Liver (tissue), 9 donors: ENCODE measurements around the gene RBM15B. TPM values are rescaled to one million over a fixed set of nuclear protein-coding genes. Genes with fewer than 3 reads are reported as not detected.

ENCODE experiments used
- DNase-seq: peaks from one replicate; pipeline ENCODE4 v3.0.0-alpha.2; 2017; ENCODE audit warnings: low spot score
- H3K27ac ChIP-seq, 2 donors: one replicate each; pipeline ENCODE4 v1.7.0; 2013; ENCODE audit warnings: inconsistent platforms in 2 of 2, low read length in 2 of 2, control low read depth in 1 of 2, low read depth in 1 of 2, mild to moderate bottlenecking in 1 of 2
- H3K27me3 ChIP-seq, 4 donors: one replicate each; pipeline versions ENCODE4 v1.6.1 to v1.7.0; 2013; ENCODE audit warnings: low read length in 3 of 4, inconsistent platforms in 1 of 4, mild to moderate bottlenecking in 1 of 4, moderate library complexity in 1 of 4; ENCODE audit not compliant: control insufficient read depth in 4 of 4, insufficient read depth in 4 of 4
- H3K36me3 ChIP-seq, 4 donors: one replicate each; pipeline versions ENCODE4 v1.6.1 to v1.7.0; 2013; ENCODE audit warnings: low read length in 3 of 4, mild to moderate bottlenecking in 3 of 4, low read depth in 1 of 4, moderate library complexity in 1 of 4; ENCODE audit not compliant: control insufficient read depth in 4 of 4, insufficient read depth in 3 of 4
- H3K4me1 ChIP-seq, 4 donors: one replicate each; pipeline versions ENCODE4 v1.6.1 to v1.7.0; 2013; ENCODE audit warnings: low read length in 3 of 4, mild to moderate bottlenecking in 3 of 4, moderate library complexity in 1 of 4; ENCODE audit not compliant: control insufficient read depth in 4 of 4, insufficient read depth in 4 of 4
- H3K4me3 ChIP-seq, 3 donors: one replicate each; pipeline versions ENCODE4 v1.6.1 to v1.7.0; 2013; ENCODE audit warnings: low read length in 3 of 3, control low read depth in 1 of 3, low read depth in 1 of 3, mild to moderate bottlenecking in 1 of 3
- H3K9ac ChIP-seq, 2 donors: one replicate each; pipeline ENCODE4 v1.7.0; 2013; ENCODE audit warnings: low read length in 2 of 2, mild to moderate bottlenecking in 2 of 2, moderate library complexity in 2 of 2, control low read depth in 1 of 2, low read depth in 1 of 2
- H3K9me3 ChIP-seq, 4 donors: one replicate each; pipeline versions ENCODE4 v1.6.1 to v1.7.0; 2013; ENCODE audit warnings: low read length in 3 of 4; ENCODE audit not compliant: control insufficient read depth in 4 of 4
- EGR1 ChIP-seq, 2 donors: IDR thresholded peaks; 2 replicates each; pipeline ENCODE4 v1.6.1; 2016 to 2018; ENCODE audit warnings: antibody characterized with exemption in 2 of 2, low read depth in 2 of 2
- FOXA1 ChIP-seq: IDR thresholded peaks from 2 replicates; pipeline ENCODE4 v1.6.1; 2016; ENCODE audit warnings: antibody characterized with exemption
- FOXA2 ChIP-seq: IDR thresholded peaks from 2 replicates; pipeline ENCODE4 v1.6.1; 2016; ENCODE audit warnings: antibody characterized with exemption
- GABPA ChIP-seq, 2 donors: IDR thresholded peaks in 1 of 2; conservative IDR thresholded peaks in 1 of 2; 2 replicates each; pipeline ENCODE4 v1.6.1; 2016; ENCODE audit warnings: antibody characterized with exemption in 2 of 2, mild to moderate bottlenecking in 1 of 2, moderate library complexity in 1 of 2
- HNF4A ChIP-seq, 2 donors: conservative IDR thresholded peaks; 2 replicates each; pipeline ENCODE4 v1.6.1; 2016; ENCODE audit warnings: antibody characterized with exemption in 2 of 2, mild to moderate bottlenecking in 2 of 2
- HNF4G ChIP-seq: IDR thresholded peaks from 2 replicates; pipeline ENCODE4 v1.6.1; 2016; ENCODE audit warnings: antibody characterized with exemption
- NR2F2 ChIP-seq: IDR thresholded peaks from 2 replicates; pipeline ENCODE4 v1.6.1; 2016; ENCODE audit warnings: antibody characterized with exemption
- RXRA ChIP-seq, 2 donors: IDR thresholded peaks; 2 replicates each; pipeline ENCODE4 v1.6.1; 2017 to 2018; ENCODE audit warnings: antibody characterized with exemption in 2 of 2, mild to moderate bottlenecking in 1 of 2
- SP1 ChIP-seq: IDR thresholded peaks from 2 replicates; pipeline ENCODE4 v1.6.1; 2018; ENCODE audit warnings: antibody characterized with exemption, mild to moderate bottlenecking
- TAF1 ChIP-seq: conservative IDR thresholded peaks from 2 replicates; pipeline ENCODE4 v1.6.1; 2016; ENCODE audit warnings: antibody characterized with exemption, mild to moderate bottlenecking
- YY1 ChIP-seq: IDR thresholded peaks from 2 replicates; pipeline ENCODE4 v1.6.1; 2016; ENCODE audit warnings: antibody characterized with exemption, mild to moderate bottlenecking
- WGBS: extraction: QIAGEN DNeasy Blood & Tissue Kit; methylation state at CpG from one replicate; pipeline ENCODE4 v1.1.7; 2013; 5-methylcytosine and 5-hydroxymethylcytosine counted together
- polyA plus RNA-seq, 2 donors: library from polyadenylated mRNA; stranded (reverse) in 1 of 2; unstranded in 1 of 2; fragments of 200-250 nt in 1 of 2; fragments of >200 nt in 1 of 2; fragmentation: Nextera tagmentation in 1 of 2; extraction: Ambion mirVana in 1 of 2; gene quantifications; one replicate each; pipeline versions ENCODE4 v1.2.1 to v1.2.3, GENCODE V29; 2013 to 2015
- total RNA-seq, 2 donors: library from RNA; depleted of rRNA; stranded (reverse); fragments of >200 nt; gene quantifications; one replicate each; pipeline ENCODE4 v1.2.3, GENCODE V29; 2014
- TF ChIP-seq, protein P1 (sequence below): IDR thresholded peaks from 2 replicates; pipeline ENCODE4 v1.6.1; 2016; ENCODE audit warnings: antibody characterized with exemption
- TF ChIP-seq, protein P2 (sequence below): fragments of 150-350 bp; IDR thresholded peaks from 2 replicates; pipeline ENCODE4 v1.5.1; 2017; ENCODE audit warnings: improper control_type of control experiment, low read depth, low read length; ENCODE audit not compliant: missing input control
- TF ChIP-seq, protein P3 (sequence below): IDR thresholded peaks from 2 replicates; pipeline ENCODE4 v1.6.1; 2016; ENCODE audit warnings: antibody characterized with exemption
- TF ChIP-seq, protein P4 (sequence below): IDR thresholded peaks from 2 replicates; pipeline ENCODE4 v1.6.1; 2016; ENCODE audit warnings: antibody characterized with exemption, mild to moderate bottlenecking
- donor health status: healthy.
- donor health status: healthy.
- donor health status: healthy.
- donor health status: healthy.
- donor health status: healthy.

The RBM15B gene
- total and polyA plus RNA-seq, 4 donors: 2.3 to 14.8 (median 10.0) TPM

DNA sequence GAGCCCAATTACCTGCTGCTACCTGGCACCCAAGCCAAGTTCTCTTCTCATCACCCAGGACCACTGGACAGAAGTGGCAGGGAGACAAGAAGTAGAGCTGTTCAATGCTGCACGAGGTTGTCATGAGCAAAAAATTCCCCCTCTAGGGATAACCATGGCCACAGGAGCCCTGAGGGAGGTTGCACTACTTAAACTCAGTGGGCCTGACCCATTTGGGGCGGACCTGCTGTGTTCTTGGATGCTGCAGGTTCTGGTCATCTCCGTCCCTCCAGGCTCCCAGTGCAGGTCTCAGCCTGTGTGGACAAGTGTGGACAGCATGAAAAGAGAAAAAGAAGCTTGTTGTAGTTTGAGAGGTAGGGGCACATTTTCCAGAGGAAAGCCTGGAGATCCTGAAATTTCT lies 32.1 kb upstream of the RBM15B start:
- H3K36me3 ChIP-seq: no peaks in the 10 kb centered on the region
- no peaks in the 10 kb centered on the region for H3K4me1 ChIP-seq
- no peak for DNase-seq
- no peak overlapping the region for H3K27ac ChIP-seq
- 80% methylated on average over 3 of the region's 3 CpGs for WGBS
- TF ChIP-seq RXRA (IDR thresholded peaks at IDR 0.05): no peak
- no peak for TF ChIP-seq HNF4G
- TF ChIP-seq, protein P1, sequence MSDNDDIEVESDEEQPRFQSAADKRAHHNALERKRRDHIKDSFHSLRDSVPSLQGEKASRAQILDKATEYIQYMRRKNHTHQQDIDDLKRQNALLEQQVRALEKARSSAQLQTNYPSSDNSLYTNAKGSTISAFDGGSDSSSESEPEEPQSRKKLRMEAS: no peak
- no peak for TF ChIP-seq NR2F2
- TF ChIP-seq, protein P2, sequence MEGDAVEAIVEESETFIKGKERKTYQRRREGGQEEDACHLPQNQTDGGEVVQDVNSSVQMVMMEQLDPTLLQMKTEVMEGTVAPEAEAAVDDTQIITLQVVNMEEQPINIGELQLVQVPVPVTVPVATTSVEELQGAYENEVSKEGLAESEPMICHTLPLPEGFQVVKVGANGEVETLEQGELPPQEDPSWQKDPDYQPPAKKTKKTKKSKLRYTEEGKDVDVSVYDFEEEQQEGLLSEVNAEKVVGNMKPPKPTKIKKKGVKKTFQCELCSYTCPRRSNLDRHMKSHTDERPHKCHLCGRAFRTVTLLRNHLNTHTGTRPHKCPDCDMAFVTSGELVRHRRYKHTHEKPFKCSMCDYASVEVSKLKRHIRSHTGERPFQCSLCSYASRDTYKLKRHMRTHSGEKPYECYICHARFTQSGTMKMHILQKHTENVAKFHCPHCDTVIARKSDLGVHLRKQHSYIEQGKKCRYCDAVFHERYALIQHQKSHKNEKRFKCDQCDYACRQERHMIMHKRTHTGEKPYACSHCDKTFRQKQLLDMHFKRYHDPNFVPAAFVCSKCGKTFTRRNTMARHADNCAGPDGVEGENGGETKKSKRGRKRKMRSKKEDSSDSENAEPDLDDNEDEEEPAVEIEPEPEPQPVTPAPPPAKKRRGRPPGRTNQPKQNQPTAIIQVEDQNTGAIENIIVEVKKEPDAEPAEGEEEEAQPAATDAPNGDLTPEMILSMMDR: no peak
- TF ChIP-seq TAF1: no peak
- TF ChIP-seq EGR1 (IDR thresholded peaks at IDR 0.05; ENCODE audit: low read depth in 2 of 2): no peak
- H3K4me3 ChIP-seq: no peak overlapping the region
- no peaks in the 10 kb centered on the region for H3K27me3 ChIP-seq
- H3K9me3 ChIP-seq: no peaks in the 10 kb centered on the region
- H3K9ac ChIP-seq: no peak overlapping the region

DNA sequence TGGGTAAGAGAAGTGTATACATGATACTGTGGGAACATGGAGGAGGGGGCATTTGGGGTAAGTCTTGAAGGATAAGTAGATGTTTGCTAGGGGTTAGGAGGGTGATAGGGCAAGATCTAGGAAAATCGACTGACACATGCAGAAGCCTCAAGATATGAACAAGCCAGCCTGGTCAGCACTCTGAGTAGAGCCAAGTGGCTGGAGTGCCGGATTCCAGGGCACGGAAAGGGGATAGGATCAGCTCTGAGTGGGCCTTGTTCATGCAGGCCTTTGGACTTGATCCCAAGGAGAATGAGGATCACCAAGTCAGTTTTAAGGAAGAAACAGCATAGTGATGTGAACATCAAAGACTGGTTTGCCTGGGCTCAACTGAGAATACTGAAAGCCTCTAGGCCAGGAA lies 30.3 kb upstream of the RBM15B start:
- Histone ChIP-seq H3K4me3 (no peak overlapping the region), H3K36me3 (no peaks in the 10 kb centered on the region), H3K27ac (no peak overlapping the region), H3K27me3 (no peaks in the 10 kb centered on the region), H3K4me1 (no peaks in the 10 kb centered on the region), H3K9me3 (no peaks in the 10 kb centered on the region), H3K9ac (no peak overlapping the region)
- 88% methylated on average over 3 of the region's 3 CpGs for WGBS
- no peak for TF ChIP-seq SP1
- TF ChIP-seq NR2F2: no peak
- TF ChIP-seq EGR1 (IDR thresholded peaks at IDR 0.05; ENCODE audit: low read depth in 2 of 2): no peak
- TF ChIP-seq FOXA2: no peak
- TF ChIP-seq, protein P3, sequence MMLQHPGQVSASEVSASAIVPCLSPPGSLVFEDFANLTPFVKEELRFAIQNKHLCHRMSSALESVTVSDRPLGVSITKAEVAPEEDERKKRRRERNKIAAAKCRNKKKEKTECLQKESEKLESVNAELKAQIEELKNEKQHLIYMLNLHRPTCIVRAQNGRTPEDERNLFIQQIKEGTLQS: no peak
- TF ChIP-seq HNF4A (conservative IDR thresholded peaks at IDR 0.05): no peak
- no peak for TF ChIP-seq GABPA (IDR thresholded peaks at IDR 0.05 in 1 of 2, conservative IDR thresholded peaks at IDR 0.05 in 1 of 2)
- TF ChIP-seq, protein P4, sequence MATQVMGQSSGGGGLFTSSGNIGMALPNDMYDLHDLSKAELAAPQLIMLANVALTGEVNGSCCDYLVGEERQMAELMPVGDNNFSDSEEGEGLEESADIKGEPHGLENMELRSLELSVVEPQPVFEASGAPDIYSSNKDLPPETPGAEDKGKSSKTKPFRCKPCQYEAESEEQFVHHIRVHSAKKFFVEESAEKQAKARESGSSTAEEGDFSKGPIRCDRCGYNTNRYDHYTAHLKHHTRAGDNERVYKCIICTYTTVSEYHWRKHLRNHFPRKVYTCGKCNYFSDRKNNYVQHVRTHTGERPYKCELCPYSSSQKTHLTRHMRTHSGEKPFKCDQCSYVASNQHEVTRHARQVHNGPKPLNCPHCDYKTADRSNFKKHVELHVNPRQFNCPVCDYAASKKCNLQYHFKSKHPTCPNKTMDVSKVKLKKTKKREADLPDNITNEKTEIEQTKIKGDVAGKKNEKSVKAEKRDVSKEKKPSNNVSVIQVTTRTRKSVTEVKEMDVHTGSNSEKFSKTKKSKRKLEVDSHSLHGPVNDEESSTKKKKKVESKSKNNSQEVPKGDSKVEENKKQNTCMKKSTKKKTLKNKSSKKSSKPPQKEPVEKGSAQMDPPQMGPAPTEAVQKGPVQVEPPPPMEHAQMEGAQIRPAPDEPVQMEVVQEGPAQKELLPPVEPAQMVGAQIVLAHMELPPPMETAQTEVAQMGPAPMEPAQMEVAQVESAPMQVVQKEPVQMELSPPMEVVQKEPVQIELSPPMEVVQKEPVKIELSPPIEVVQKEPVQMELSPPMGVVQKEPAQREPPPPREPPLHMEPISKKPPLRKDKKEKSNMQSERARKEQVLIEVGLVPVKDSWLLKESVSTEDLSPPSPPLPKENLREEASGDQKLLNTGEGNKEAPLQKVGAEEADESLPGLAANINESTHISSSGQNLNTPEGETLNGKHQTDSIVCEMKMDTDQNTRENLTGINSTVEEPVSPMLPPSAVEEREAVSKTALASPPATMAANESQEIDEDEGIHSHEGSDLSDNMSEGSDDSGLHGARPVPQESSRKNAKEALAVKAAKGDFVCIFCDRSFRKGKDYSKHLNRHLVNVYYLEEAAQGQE: no peak
- no peak for DNase-seq

DNA sequence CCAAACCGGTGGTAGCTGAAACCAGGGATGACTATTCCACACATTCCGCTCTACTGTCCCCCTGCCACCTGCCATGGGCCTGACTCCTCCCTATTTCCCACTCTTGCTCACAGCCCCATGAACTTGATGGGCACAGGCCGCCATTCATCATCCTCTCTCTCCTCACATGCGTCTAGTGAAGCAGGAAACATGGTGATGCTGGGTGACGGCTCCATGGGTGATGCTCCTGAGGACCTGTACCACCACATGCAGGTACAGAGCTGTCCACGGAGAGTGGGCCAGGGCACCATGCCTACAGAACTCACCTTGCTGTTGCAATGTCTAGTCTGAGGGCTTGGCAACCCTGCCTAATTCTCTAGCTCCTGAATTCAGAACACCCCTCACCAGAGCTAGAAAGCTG lies 29.3 kb upstream of the RBM15B start:
- Histone ChIP-seq H3K27me3 (no peaks in the 10 kb centered on the region), H3K36me3 (no peaks in the 10 kb centered on the region), H3K9ac (no peak overlapping the region), H3K4me1 (no peaks in the 10 kb centered on the region), H3K9me3 (no peaks in the 10 kb centered on the region), H3K27ac (no peak overlapping the region), H3K4me3 (no peak overlapping the region)
- 95% methylated on average over 6 of the region's 6 CpGs for WGBS
- no peak for DNase-seq
- TF ChIP-seq, protein P4: no peak
- TF ChIP-seq, protein P3: no peak
- TF ChIP-seq FOXA1: no peak
- TF ChIP-seq HNF4A (conservative IDR thresholded peaks at IDR 0.05): no peak
- TF ChIP-seq GABPA (IDR thresholded peaks at IDR 0.05 in 1 of 2, conservative IDR thresholded peaks at IDR 0.05 in 1 of 2): no peak
- TF ChIP-seq YY1: no peak
- no peak for TF ChIP-seq SP1
- no peak for TF ChIP-seq FOXA2
- no peak for TF ChIP-seq EGR1 (IDR thresholded peaks at IDR 0.05; ENCODE audit: low read depth in 2 of 2)
- no peak for TF ChIP-seq HNF4G
- no peak for TF ChIP-seq RXRA (IDR thresholded peaks at IDR 0.05)
